WTC11 (cell line): Measurements from ENCODE around the gene ZBTB44. TPM values are rescaled to one million over a fixed set of nuclear protein-coding genes. Genes with fewer than 3 reads are reported as not detected.

Experiments used
- ATAC-seq: fragments of 200-7000 bp; cut with Tn5 transposase; 2 replicates; pipeline ENCODE4 v1.10.0; 2021; ENCODE audit warnings: mild to moderate bottlenecking, moderate library complexity
- CTCF ChIA-PET: fragments of 300-600 bp; sonication (Branson Sonifier 250); formaldehyde crosslinking; loops from one replicate; lab custom pipeline; 2021; ENCODE audit warnings: antibody characterized with exemption; lab: Charles Lee
- POLR2A ChIA-PET: fragments of 350-600 bp; sonication (Branson Sonifier 250); formaldehyde crosslinking; loops from one replicate; lab custom pipeline; 2021; ENCODE audit warnings: antibody characterized with exemption; lab: Charles Lee
- DNase-seq: peaks from one replicate; pipeline ENCODE4 v3.0.0; 2021; ENCODE audit warnings: low spot score
- H3K27ac Mint-ChIP-seq: 2 replicates; pipeline ENCODE4 v1.8.0; 2021; ENCODE audit warnings: mixed read lengths
- H3K27me3 Mint-ChIP-seq: 2 replicates; pipeline ENCODE4 v1.8.0; 2021; ENCODE audit warnings: low read depth, mild to moderate bottlenecking, moderate library complexity, mixed read lengths
- H3K36me3 Mint-ChIP-seq: 2 replicates; pipeline ENCODE4 v1.8.0; 2021; ENCODE audit warnings: mixed read lengths
- H3K4me1 Mint-ChIP-seq: 2 replicates; pipeline ENCODE4 v1.8.0; 2022; ENCODE audit warnings: mixed read lengths
- H3K4me3 Mint-ChIP-seq: 2 replicates; pipeline ENCODE4 v1.8.0; 2021; ENCODE audit warnings: mild to moderate bottlenecking, moderate library complexity, mixed read lengths
- H3K9me3 Mint-ChIP-seq: 2 replicates; pipeline ENCODE4 v1.8.0; 2021; ENCODE audit warnings: mixed read lengths
- AFF4 ChIP-seq: sonication (generic); formaldehyde crosslinking; IDR thresholded peaks from 2 replicates; pipeline ENCODE4 v1.8.1; 2023; ENCODE audit warnings: mild to moderate bottlenecking, missing genetic modification reagents, borderline replicate concordance
- GTF2I ChIP-seq: fragments of 250-450 bp; sonication (Bioruptor Pico); conservative IDR thresholded peaks from 2 replicates; pipeline ENCODE4 v1.4.0; 2021; ENCODE audit warnings: mild to moderate bottlenecking
- IRF2 ChIP-seq: sonication (generic); formaldehyde crosslinking; IDR thresholded peaks from 2 replicates; pipeline ENCODE4 v1.8.0; 2022; ENCODE audit warnings: low read depth, missing genetic modification reagents, borderline replicate concordance
- KAT7 ChIP-seq: sonication (generic); formaldehyde crosslinking; IDR thresholded peaks from 2 replicates; pipeline ENCODE4 v1.8.1; 2023; ENCODE audit warnings: missing genetic modification reagents, mild to moderate bottlenecking, borderline replicate concordance
- MAX ChIP-seq: sonication (generic); formaldehyde crosslinking; IDR thresholded peaks from 2 replicates; pipeline ENCODE4 v1.8.0; 2022; ENCODE audit warnings: mild to moderate bottlenecking, missing genetic modification reagents
- NR2C2 ChIP-seq: sonication (generic); formaldehyde crosslinking; IDR thresholded peaks from 2 replicates; pipeline ENCODE4 v1.8.0; 2022; ENCODE audit warnings: mild to moderate bottlenecking, missing genetic modification reagents
- NR3C1 ChIP-seq: sonication (generic); formaldehyde crosslinking; conservative IDR thresholded peaks from 2 replicates; pipeline ENCODE4 v1.8.1; 2023; ENCODE audit warnings: low read depth, mild to moderate bottlenecking, missing genetic modification reagents
- OVOL2 ChIP-seq: fragments of 250-450 bp; sonication (Bioruptor Pico); IDR thresholded peaks from 2 replicates; pipeline ENCODE4 v1.9.0; 2021; ENCODE audit warnings: mild to moderate bottlenecking, borderline replicate concordance
- SP1 ChIP-seq: sonication (generic); formaldehyde crosslinking; conservative IDR thresholded peaks from 2 replicates; pipeline ENCODE4 v1.8.1; 2022; ENCODE audit warnings: missing genetic modification reagents
- STAT6 ChIP-seq: sonication (generic); formaldehyde crosslinking; conservative IDR thresholded peaks from 2 replicates; pipeline ENCODE4 v1.8.1; 2023; ENCODE audit warnings: mild to moderate bottlenecking, low read depth, missing genetic modification reagents, moderate library complexity
- TEAD4 ChIP-seq: sonication (generic); formaldehyde crosslinking; IDR thresholded peaks from 2 replicates; pipeline ENCODE4 v1.8.0; 2022; ENCODE audit warnings: mild to moderate bottlenecking, missing genetic modification reagents
- ZNF121 ChIP-seq: sonication (generic); formaldehyde crosslinking; IDR thresholded peaks from 2 replicates; pipeline ENCODE4 v1.8.0; 2023; ENCODE audit warnings: missing genetic modification reagents
- ZNF138 ChIP-seq: sonication (generic); formaldehyde crosslinking; conservative IDR thresholded peaks from 2 replicates; pipeline ENCODE4 v1.8.1; 2022; ENCODE audit warnings: mild to moderate bottlenecking, moderate library complexity, missing genetic modification reagents
- ZNF281 ChIP-seq: sonication (generic); formaldehyde crosslinking; IDR thresholded peaks from 2 replicates; pipeline ENCODE4 v1.8.0; 2023; ENCODE audit warnings: mild to moderate bottlenecking, missing genetic modification reagents
- ZNF396 ChIP-seq: fragments of 250-450 bp; sonication (Bioruptor Pico); IDR thresholded peaks from 2 replicates; pipeline ENCODE4 v1.8.0; 2021; ENCODE audit warnings: mild to moderate bottlenecking, moderate library complexity, borderline replicate concordance
- ZNF425 ChIP-seq: fragments of 250-450 bp; sonication (Bioruptor Pico); conservative IDR thresholded peaks from 2 replicates; pipeline ENCODE4 v1.9.0; 2021; ENCODE audit warnings: mild to moderate bottlenecking
- total RNA-seq: library from RNA; stranded (reverse); gene quantifications from 3 replicates; pipeline ENCODE4 v1.2.3, GENCODE V29; 2021

The ZBTB44 gene
- total RNA-seq, 1 experiment from 2014 or later, result 107 TPM

GRCh38 chr11:130278745-130279144 is 36.0 kb downstream of the ZBTB44 start:
- TF ChIP-seq ZNF121 (no peak), ZNF281 (CRISPR knock-in tag) (no peak), OVOL2 (CRISPR knock-in tag) (no peak), NR2C2 (CRISPR knock-in tag) (no peak), GTF2I (CRISPR knock-in tag) (no peak), TEAD4 (no peak), AFF4 (CRISPR knock-in tag) (no peak), SP1 (CRISPR knock-in tag) (no peak), STAT6 (CRISPR knock-in tag) (no peak), NR3C1 (no peak), IRF2 (CRISPR knock-in tag) (no peak), MAX (no peak), ZNF138 (no peak), ZNF425 (no peak), ZNF396 (no peak), KAT7 (no peak)

More at GRCh38 chr11:130278745-130279144, 36.0 kb downstream of the ZBTB44 start:
- DNase-seq, result no peak
- ChIA-PET POLR2A (no interaction called here), CTCF (interaction anchor here (1.2 kb wide), 2 partner anchors 16 to 38 kb away, joined by 3 to 4 read pairs; no protein-coding TSS in a partner anchor)
- no peaks in the 10 kb centered on the region for H3K9me3 Mint-ChIP-seq
- ATAC-seq, result no peak
- H3K4me1 Mint-ChIP-seq, result peaks cover 21% of the 10 kb centered on the region
- H3K4me3 Mint-ChIP-seq, result no peak overlapping the region
- peaks cover 4% of the 10 kb centered on the region; the same call in 1 of the 2 replicates for H3K36me3 Mint-ChIP-seq
- H3K27me3 Mint-ChIP-seq, result no peaks in the 10 kb centered on the region
- H3K27ac Mint-ChIP-seq, result no peak overlapping the region; the same call in 1 of the 2 replicates
